ENCODE measurements around the gene C11orf21. TPM values are rescaled to one million over a fixed set of nuclear protein-coding genes. Genes with fewer than 3 reads are reported as not detected.

C11orf21 gene
- polyA plus RNA-seq, 1 of the 3 experiments (the other 2 are of a cell fraction): 0.03 TPM

DNA sequence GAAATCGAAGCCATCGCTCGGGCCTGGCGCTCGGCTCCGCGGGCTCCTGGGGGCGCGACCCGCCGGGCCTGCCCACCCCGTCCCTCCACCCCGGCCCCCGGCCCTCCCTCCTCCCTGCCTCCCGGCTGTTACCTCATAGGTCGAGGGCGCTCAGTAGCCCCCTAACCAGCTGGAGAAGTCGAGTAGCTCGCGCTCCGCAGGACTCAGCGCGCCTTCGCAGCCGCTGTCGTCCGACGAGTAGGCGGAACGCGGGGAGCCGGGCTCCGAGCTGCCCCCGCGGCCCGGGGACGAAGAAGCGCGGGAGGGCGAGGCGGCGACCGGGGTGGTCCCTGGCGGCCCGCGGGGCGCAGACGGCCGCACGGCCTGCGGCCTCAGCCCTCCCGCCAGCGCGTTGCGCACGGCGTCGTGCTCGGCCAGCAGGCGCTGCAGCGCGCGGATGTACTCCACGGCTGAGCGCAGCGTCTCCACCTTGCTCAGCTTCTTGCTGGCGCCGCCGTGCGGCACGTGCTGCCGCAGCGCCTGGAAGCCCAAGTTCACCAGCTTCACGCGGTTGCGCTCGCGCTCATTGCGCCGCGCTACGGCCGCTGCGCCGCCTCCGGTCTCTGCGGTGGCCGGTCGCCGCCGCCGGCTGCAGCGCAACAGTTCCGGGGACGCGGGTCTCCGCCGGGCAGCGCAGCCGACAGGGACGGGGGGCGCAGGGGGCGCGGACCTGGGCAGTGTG is 32.0 kb downstream of the C11orf21 start:
- ChIA-PET CTCF (interaction anchor here (0.7 to 2.2 kb wide), 5 partner anchors 22 to 150 kb away, joined by 3 to 8 read pairs (median 4); partner anchors contain the start of genes C11orf21 and TSPAN32), POLR2A (no interaction called here)
- Histone ChIP-seq H3K4me3 (ENCODE audit: low read depth in 2 of 2, low read length in 1 of 2) (no peak overlapping the region), H3K9me3 (no peaks in the 10 kb centered on the region), H3K9ac (no peak overlapping the region), H3K4me1 (ENCODE audit: control insufficient read depth in 1 of 2, insufficient read depth in 2 of 2, low read depth in 1 of 2, low read length in 1 of 2) (no peaks in the 10 kb centered on the region), H3F3A (replicated peaks; ENCODE audit: insufficient read depth) (no peaks in the 10 kb centered on the region), H3K79me2 (ENCODE audit: insufficient read depth) (no peaks in the 10 kb centered on the region), H2AFZ (ENCODE audit: low read depth) (no peak overlapping the region), H3K9me2 (no peaks in the 10 kb centered on the region), H3K27me3 (ENCODE audit: insufficient read depth) (peaks cover 29% of the 10 kb centered on the region), H3K36me3 (replicated peaks in 1 of 2; ENCODE audit: control insufficient read depth in 1 of 2, insufficient read depth in 2 of 2, low read length in 1 of 2) (no peaks in the 10 kb centered on the region), H3K27ac (ENCODE audit: low read depth in 2 of 2, low read length in 1 of 2) (no peak overlapping the region), H3K4me2 (no peak overlapping the region), H4K20me1 (ENCODE audit: insufficient read depth) (no peaks in the 10 kb centered on the region)
- 10% methylated on average over 4 of the region's 104 CpGs for WGBS (ENCODE audit: low lambda C conversion rate)
- TF ChIP-seq EP300 (IDR thresholded peaks at IDR 0.05; ENCODE audit: borderline replicate concordance in 1 of 2, low read depth in 1 of 2, low read length in 1 of 2) (no peak), POLR2AphosphoS5 (IDR thresholded peaks at IDR 0.05; ENCODE audit: low read depth, low read length) (no peak), TAF1 (IDR thresholded peaks at IDR 0.05; ENCODE audit: borderline replicate concordance, low read depth, low read length) (no peak), SMC3 (IDR thresholded peaks at IDR 0.05; ENCODE audit: low read depth, low read length) (peak; percentile 10; the same call in 1 of the 2 replicates), RXRA (IDR thresholded peaks at IDR 0.05; ENCODE audit: borderline replicate concordance, low read depth) (no peak), RAD21 (IDR thresholded peaks at IDR 0.05; ENCODE audit: low read length) (peak; percentile 13; the same call in 1 of the 2 replicates)
- TF ChIP-seq, protein P1, sequence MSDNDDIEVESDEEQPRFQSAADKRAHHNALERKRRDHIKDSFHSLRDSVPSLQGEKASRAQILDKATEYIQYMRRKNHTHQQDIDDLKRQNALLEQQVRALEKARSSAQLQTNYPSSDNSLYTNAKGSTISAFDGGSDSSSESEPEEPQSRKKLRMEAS (IDR thresholded peaks at IDR 0.05; ENCODE audit: low read depth): 0 out of 2 replicates have a peak, but pooled peaks have one; percentile 27
- peak; percentile 82 for DNase-seq

GRCh38 chr11:2268729-2269600 is 32.8 kb downstream of the C11orf21 start:
- Histone ChIP-seq H3K79me2 (ENCODE audit: insufficient read depth) (no peaks in the 10 kb centered on the region), H3K36me3 (replicated peaks in 1 of 2; ENCODE audit: control insufficient read depth in 1 of 2, insufficient read depth in 2 of 2, low read length in 1 of 2) (no peaks in the 10 kb centered on the region), H3K27ac (ENCODE audit: low read depth in 2 of 2, low read length in 1 of 2) (no peak overlapping the region), H3K4me2 (no peak overlapping the region), H3K4me1 (ENCODE audit: control insufficient read depth in 1 of 2, insufficient read depth in 2 of 2, low read depth in 1 of 2, low read length in 1 of 2) (no peaks in the 10 kb centered on the region), H3K9me3 (no peaks in the 10 kb centered on the region), H2AFZ (ENCODE audit: low read depth) (no peak overlapping the region), H3F3A (replicated peaks; ENCODE audit: insufficient read depth) (no peaks in the 10 kb centered on the region), H3K27me3 (ENCODE audit: insufficient read depth) (peaks cover 22% of the 10 kb centered on the region), H3K9ac (no peak overlapping the region), H3K9me2 (no peaks in the 10 kb centered on the region), H3K4me3 (ENCODE audit: low read depth in 2 of 2, low read length in 1 of 2) (no peak overlapping the region), H4K20me1 (ENCODE audit: insufficient read depth) (no peaks in the 10 kb centered on the region)
- DNase-seq: peak; percentile 64
- CTCF ChIA-PET: interaction anchor here (0.7 to 2.2 kb wide), 5 partner anchors 21 to 151 kb away, joined by 3 to 8 read pairs (median 4); partner anchors contain the start of genes C11orf21 and TSPAN32
- 4% methylated on average over 8 of the region's 89 CpGs for WGBS (ENCODE audit: low lambda C conversion rate)
- POLR2A ChIA-PET: no interaction called here
- TF ChIP-seq, protein P2, sequence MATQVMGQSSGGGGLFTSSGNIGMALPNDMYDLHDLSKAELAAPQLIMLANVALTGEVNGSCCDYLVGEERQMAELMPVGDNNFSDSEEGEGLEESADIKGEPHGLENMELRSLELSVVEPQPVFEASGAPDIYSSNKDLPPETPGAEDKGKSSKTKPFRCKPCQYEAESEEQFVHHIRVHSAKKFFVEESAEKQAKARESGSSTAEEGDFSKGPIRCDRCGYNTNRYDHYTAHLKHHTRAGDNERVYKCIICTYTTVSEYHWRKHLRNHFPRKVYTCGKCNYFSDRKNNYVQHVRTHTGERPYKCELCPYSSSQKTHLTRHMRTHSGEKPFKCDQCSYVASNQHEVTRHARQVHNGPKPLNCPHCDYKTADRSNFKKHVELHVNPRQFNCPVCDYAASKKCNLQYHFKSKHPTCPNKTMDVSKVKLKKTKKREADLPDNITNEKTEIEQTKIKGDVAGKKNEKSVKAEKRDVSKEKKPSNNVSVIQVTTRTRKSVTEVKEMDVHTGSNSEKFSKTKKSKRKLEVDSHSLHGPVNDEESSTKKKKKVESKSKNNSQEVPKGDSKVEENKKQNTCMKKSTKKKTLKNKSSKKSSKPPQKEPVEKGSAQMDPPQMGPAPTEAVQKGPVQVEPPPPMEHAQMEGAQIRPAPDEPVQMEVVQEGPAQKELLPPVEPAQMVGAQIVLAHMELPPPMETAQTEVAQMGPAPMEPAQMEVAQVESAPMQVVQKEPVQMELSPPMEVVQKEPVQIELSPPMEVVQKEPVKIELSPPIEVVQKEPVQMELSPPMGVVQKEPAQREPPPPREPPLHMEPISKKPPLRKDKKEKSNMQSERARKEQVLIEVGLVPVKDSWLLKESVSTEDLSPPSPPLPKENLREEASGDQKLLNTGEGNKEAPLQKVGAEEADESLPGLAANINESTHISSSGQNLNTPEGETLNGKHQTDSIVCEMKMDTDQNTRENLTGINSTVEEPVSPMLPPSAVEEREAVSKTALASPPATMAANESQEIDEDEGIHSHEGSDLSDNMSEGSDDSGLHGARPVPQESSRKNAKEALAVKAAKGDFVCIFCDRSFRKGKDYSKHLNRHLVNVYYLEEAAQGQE (IDR thresholded peaks at IDR 0.05; ENCODE audit: low read depth, low read length): no peak
- no peak for TF ChIP-seq NRF1 (IDR thresholded peaks at IDR 0.05; ENCODE audit: low read depth, low read length)
- no peak for TF ChIP-seq RCOR1 (IDR thresholded peaks at IDR 0.05; ENCODE audit: low read length)
- no peak for TF ChIP-seq ELF1 (IDR thresholded peaks at IDR 0.05)
- no peak for TF ChIP-seq USF1 (IDR thresholded peaks at IDR 0.05; ENCODE audit: borderline replicate concordance, low read depth)
- TF ChIP-seq MEF2A (IDR thresholded peaks at IDR 0.05; ENCODE audit: borderline replicate concordance, low read depth): no peak
- TF ChIP-seq FOSL2 (IDR thresholded peaks at IDR 0.05; ENCODE audit: borderline replicate concordance, low read depth): no peak
- TF ChIP-seq GATA2 (CRISPR knock-in tag; IDR thresholded peaks at IDR 0.05): no peak
- no peak for TF ChIP-seq POLR2AphosphoS5 (IDR thresholded peaks at IDR 0.05; ENCODE audit: low read depth, low read length)
- no peak for TF ChIP-seq FOXJ3 (CRISPR knock-in tag; IDR thresholded peaks at IDR 0.05)
- no peak for TF ChIP-seq EZH2phosphoT487 (IDR thresholded peaks at IDR 0.05; ENCODE audit: borderline replicate concordance, low read depth)
- no peak for TF ChIP-seq TEAD4 (IDR thresholded peaks at IDR 0.05; ENCODE audit: borderline replicate concordance, insufficient read depth)
- no peak for TF ChIP-seq IRF3 (IDR thresholded peaks at IDR 0.05; ENCODE audit: low read depth, low read length)
- no peak for TF ChIP-seq TAF1 (IDR thresholded peaks at IDR 0.05; ENCODE audit: borderline replicate concordance, low read depth, low read length)
